Pancreas (tissue), 10 donors: ENCODE data around the gene COL3A1. TPM values are rescaled to one million over a fixed set of nuclear protein-coding genes. Genes with fewer than 3 reads are reported as not detected.
A peak's percentile ranks its signal among the peaks of the same experiment; 100 is the strongest.

Source experiments
- ATAC-seq, 4 donors: fragments of 200-7000 bp; cut with Tn5 transposase; one replicate each; pipeline versions ENCODE4 v1.8.0 to v1.9.1; 2020; ENCODE audit warnings: mild to moderate bottlenecking in 4 of 4, moderate library complexity in 4 of 4
- DNase-seq, 6 donors: peaks; one replicate each; pipeline ENCODE4 v3.0.0-alpha.2; 2020
- FAIRE-seq: peaks from 2 replicates; lab custom pipeline; 2012; peaks lifted over from hg19 to GRCh38; lab: Jason Lieb, UNC
- H3K27ac ChIP-seq, 4 donors: fragments of 200-600 bp; sonication (generic); 1 replicate in 3 of 4; 2 replicates in 1 of 4; pipeline versions ENCODE4 v1.5.0 to v1.8.0; 2020
- H3K27me3 ChIP-seq, 4 donors: fragments of 200-600 bp; one replicate each; pipeline ENCODE4 v1.8.0; 2021
- H3K36me3 ChIP-seq, 3 donors: fragments of 200-600 bp; sonication (generic) in 1 of 3; one replicate each; pipeline versions ENCODE4 v1.5.0 to v1.8.0; 2020 to 2021
- H3K4me1 ChIP-seq, 3 donors: fragments of 200-600 bp; one replicate each; pipeline ENCODE4 v1.8.0; 2021
- H3K4me3 ChIP-seq, 4 donors: fragments of 200-600 bp; sonication (generic) in 2 of 4; one replicate each; pipeline versions ENCODE4 v1.5.0 to v1.8.0; 2020 to 2021
- H3K9me3 ChIP-seq, 4 donors: fragments of 200-600 bp; one replicate each; pipeline ENCODE4 v1.8.0; 2021
- WGBS, 2 donors: extraction: QIAGEN DNeasy Blood & Tissue Kit; methylation state at CpG; one replicate each; pipeline ENCODE4 v1.1.7; 2013; 5-methylcytosine and 5-hydroxymethylcytosine counted together
- intact Hi-C, 3 donors: fragments of 100-400 bp; cut with DNase I; formaldehyde crosslinking; loops; one replicate each; pipeline versions ENCODE4 v1.11.1 to v1.14.2; 2022
- polyA plus RNA-seq, 2 donors: library from polyadenylated mRNA; stranded (reverse); fragments of 200-250 nt; gene quantifications; one replicate each; pipeline ENCODE4 v1.2.3, GENCODE V29; 2013
- total RNA-seq, 6 donors: library from RNA; stranded (reverse); fragmentation: NEBNext Ultra II Directional in 4 of 6; extraction: Animal tissue kit (Norgen Biotek cat#: 25700) in 4 of 6; gene quantifications; one replicate each; pipeline versions ENCODE4 v1.2.1 to v1.2.4, GENCODE V29; 2021 to 2023
- TF ChIP-seq, protein P1 (sequence below), 4 donors: fragments of 200-600 bp; sonication (generic) in 3 of 4; IDR thresholded peaks; one replicate each; pipeline versions ENCODE4 v1.5.0 to v1.8.0; 2021; ENCODE audit warnings: antibody characterized with exemption in 4 of 4
- donor health status: healthy with polysubstance abuse.
- donor health status: DM: no; HTN: no; CAD: no; lungs with moderate emphysema.
- donor health status: DM: no; HTN: no; CAD: no.
- donor health status: control.
- donor health status: control.
- donor health status: Bipolar disorder and iron deficiency.
- donor health status: DM: yes; HTN: yes; CAD: no.
- donor health status: DM: no; HTN: no; CAD: no.
- donor health status: DM: no; HTN: no; CAD: no.
- donor health status: DM: yes; HTN: yes; CAD: no.

Gene COL3A1
- total and polyA plus RNA-seq, 8 donors, result 10.6 to 746 (median 15.3) TPM

DNA sequence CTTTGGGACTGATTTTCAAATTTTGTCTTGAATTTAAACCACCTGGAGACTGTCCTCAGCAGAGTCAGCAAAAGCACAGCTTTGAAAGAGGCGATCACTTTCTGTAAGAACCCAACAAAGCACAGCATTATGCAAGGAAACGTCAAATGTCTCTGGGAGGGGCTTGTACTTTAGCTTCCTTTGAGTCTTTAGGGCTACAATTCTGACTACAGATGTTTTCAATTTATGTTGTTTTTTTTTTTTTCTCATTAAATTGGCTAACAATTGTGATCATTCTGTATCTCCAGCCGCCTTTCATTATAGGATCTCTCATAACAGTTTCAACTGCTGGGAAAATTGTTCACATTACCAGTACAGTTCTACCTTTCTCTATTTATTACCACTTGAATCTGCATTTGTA lies 48.3 kb downstream of the COL3A1 start:
- no peaks in the 10 kb centered on the region for H3K4me1 ChIP-seq
- H3K27ac ChIP-seq, result peak overlapping the region in 1 of 4 donors; percentile 35
- no peak overlapping the region for H3K4me3 ChIP-seq
- no peaks in the 10 kb centered on the region for H3K9me3 ChIP-seq
- WGBS, 2 donors, result 81 to 86% methylated on average over 3 of the region's 3 CpGs
- no peak for FAIRE-seq
- no peaks in the 10 kb centered on the region for H3K36me3 ChIP-seq
- intact Hi-C loops, result no loop called here
- DNase-seq, result no peak
- peak in 2 of 4 donors; percentile 28 to 31 for ATAC-seq
- TF ChIP-seq, protein P1, sequence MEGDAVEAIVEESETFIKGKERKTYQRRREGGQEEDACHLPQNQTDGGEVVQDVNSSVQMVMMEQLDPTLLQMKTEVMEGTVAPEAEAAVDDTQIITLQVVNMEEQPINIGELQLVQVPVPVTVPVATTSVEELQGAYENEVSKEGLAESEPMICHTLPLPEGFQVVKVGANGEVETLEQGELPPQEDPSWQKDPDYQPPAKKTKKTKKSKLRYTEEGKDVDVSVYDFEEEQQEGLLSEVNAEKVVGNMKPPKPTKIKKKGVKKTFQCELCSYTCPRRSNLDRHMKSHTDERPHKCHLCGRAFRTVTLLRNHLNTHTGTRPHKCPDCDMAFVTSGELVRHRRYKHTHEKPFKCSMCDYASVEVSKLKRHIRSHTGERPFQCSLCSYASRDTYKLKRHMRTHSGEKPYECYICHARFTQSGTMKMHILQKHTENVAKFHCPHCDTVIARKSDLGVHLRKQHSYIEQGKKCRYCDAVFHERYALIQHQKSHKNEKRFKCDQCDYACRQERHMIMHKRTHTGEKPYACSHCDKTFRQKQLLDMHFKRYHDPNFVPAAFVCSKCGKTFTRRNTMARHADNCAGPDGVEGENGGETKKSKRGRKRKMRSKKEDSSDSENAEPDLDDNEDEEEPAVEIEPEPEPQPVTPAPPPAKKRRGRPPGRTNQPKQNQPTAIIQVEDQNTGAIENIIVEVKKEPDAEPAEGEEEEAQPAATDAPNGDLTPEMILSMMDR (IDR thresholded peaks at IDR 0.05), result no peak
- H3K27me3 ChIP-seq, result no peaks in the 10 kb centered on the region

DNA sequence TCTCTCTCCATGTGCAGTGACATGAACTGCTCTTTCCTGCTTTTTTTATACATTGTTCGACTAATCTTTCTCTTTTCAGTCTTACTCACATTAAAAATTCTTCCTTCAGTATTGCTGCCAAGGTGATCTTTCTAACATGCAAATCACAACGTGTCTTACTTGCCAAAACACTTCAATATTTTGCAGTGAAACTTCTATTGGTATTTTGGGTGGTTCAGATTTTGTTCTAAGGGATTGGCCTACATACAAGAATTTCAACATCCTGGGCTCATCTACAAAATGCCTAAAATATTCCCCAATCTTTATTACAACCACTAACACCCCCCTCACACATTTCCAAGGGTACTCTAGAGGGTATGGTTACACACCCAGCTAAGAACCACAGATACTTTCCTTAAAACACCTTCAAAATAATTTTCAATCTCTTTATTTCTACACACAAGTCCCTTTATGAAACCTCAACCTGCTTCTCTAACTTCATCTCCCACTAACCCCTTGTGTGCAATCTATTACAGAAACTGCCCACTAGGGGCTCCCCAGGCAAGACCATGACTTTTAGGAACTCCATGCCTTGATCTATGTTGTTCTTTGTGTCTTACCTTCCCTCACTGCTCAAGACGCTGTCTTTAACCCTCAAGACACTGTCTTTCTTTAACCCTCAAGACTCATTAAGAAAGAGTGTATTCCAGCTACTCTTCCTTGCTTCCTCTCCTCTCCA lies 50.9 kb downstream of the COL3A1 start:
- DNase-seq (no peak), FAIRE-seq (no peak), ATAC-seq (no peak)
- TF ChIP-seq, protein P1 (IDR thresholded peaks at IDR 0.05), result no peak
- Histone ChIP-seq H3K27ac (no peak overlapping the region), H3K36me3 (no peaks in the 10 kb centered on the region), H3K9me3 (no peaks in the 10 kb centered on the region), H3K27me3 (no peaks in the 10 kb centered on the region), H3K4me1 (no peaks in the 10 kb centered on the region), H3K4me3 (no peak overlapping the region)
- intact Hi-C loops, result no loop called here
- 45 to 53% methylated on average over 3 of the region's 3 CpGs for WGBS, 2 donors

DNA sequence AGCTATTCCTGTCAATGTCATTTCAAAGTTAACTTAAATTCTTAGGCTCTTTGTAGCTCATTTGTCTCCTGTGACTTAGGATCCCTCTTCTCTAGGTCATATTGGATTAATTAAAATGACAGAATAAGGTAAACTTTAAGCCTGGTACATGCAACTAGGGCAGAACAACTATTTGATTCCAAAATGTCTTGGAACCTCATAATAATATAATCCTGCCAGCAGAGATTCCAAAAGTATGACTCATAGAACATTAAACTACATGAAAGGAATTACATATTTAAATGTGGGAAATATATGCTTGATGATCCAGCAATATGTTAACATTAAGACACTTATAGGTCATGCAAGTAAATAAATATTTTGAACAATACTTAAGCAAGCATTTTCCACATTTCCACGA lies 63.3 kb downstream of the COL3A1 start:
- H3K4me3 ChIP-seq, result no peak overlapping the region
- ATAC-seq, result no peak
- H3K36me3 ChIP-seq, result no peaks in the 10 kb centered on the region
- H3K27ac ChIP-seq, result no peak overlapping the region
- DNase-seq, result no peak
- H3K27me3 ChIP-seq, result no peaks in the 10 kb centered on the region
- FAIRE-seq, result no peak
- TF ChIP-seq, protein P1 (IDR thresholded peaks at IDR 0.05), result no peak
- intact Hi-C loops, result no loop called here
- no peaks in the 10 kb centered on the region for H3K9me3 ChIP-seq
- 97 to 100% methylated on average over 1 of the region's 1 CpG for WGBS, 2 donors
- H3K4me1 ChIP-seq, result no peaks in the 10 kb centered on the region

DNA sequence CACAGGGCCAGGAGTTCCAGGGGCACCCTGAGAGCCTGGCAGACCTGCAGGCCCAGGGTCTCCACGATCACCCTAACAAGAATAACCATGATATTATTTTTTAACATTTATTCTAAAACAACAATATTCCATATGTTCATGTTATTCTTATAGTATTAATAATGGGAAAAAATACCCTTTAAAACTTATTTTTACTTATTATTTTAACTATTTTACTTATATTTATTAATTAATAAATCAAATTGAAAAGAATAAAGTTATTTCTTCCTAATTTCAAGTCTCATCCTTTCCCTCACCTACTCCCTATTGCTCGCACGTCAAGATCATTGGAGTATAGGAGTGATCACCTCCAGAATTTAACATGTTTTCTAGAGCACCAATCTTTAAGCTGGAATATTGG lies 71.7 kb downstream of the COL3A1 start:
- 93 to 95% methylated on average over 3 of the region's 3 CpGs for WGBS, 2 donors
- FAIRE-seq (no peak), DNase-seq (no peak), ATAC-seq (no peak)
- no peak overlapping the region for H3K4me3 ChIP-seq
- H3K4me1 ChIP-seq, result peaks cover 0 to 2% (median 0%) of the 10 kb centered on the region in 3 donors
- H3K9me3 ChIP-seq, result no peaks in the 10 kb centered on the region
- H3K27me3 ChIP-seq, result no peaks in the 10 kb centered on the region
- H3K36me3 ChIP-seq, result no peaks in the 10 kb centered on the region
- no peak overlapping the region for H3K27ac ChIP-seq
- TF ChIP-seq, protein P1 (IDR thresholded peaks at IDR 0.05), result no peak
- intact Hi-C loops, result no loop called here

DNA sequence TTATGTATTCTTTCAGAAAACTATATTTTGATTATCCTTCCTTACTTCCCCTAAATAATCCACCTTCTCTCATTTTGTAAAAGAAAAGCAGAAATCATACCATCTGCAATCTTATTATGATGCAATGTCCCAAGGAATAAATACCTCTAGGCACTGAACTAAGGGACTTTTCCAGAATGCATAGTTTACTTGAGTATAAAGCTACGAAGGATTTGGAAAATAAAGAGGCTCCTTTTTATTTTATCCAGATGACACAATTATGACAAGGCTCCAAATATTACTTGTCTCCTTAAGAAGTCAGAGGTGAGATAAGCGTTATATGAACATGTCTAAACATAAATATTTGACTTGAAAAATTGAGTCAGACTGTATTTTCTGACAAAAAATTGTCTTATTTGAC lies 72.1 kb downstream of the COL3A1 start:
- no peaks in the 10 kb centered on the region for H3K27me3 ChIP-seq
- no peak for DNase-seq
- H3K4me3 ChIP-seq, result no peak overlapping the region
- no peak for FAIRE-seq
- no peak overlapping the region for H3K27ac ChIP-seq
- H3K36me3 ChIP-seq, result no peaks in the 10 kb centered on the region
- 85 to 92% methylated on average over 2 of the region's 2 CpGs for WGBS, 2 donors
- H3K4me1 ChIP-seq, result peaks cover 0 to 2% (median 0%) of the 10 kb centered on the region in 3 donors
- no peaks in the 10 kb centered on the region for H3K9me3 ChIP-seq
- intact Hi-C loops, result no loop called here
- TF ChIP-seq, protein P1 (IDR thresholded peaks at IDR 0.05), result no peak
- ATAC-seq, result no peak
